Activated CD8-positive, alpha-beta memory T cell treated with anti-CD3 and anti-CD28 coated beads, Interleukin-2, amount 10 ng/mL, durations not matched to agents 7 days and 5 days (primary cell): ENCODE data around the gene UBR4. TPM values are rescaled to one million over a fixed set of nuclear protein-coding genes. Genes with fewer than 3 reads are reported as not detected.

ENCODE experiments used
- ATAC-seq: fragments of 150-1000 bp; cut with Tn5 transposase; one replicate; pipeline ENCODE4 v1.10.0; 2021; ENCODE audit warnings: moderate library complexity
- CTCF ChIA-PET: fragments of 350-600 bp; sonication (Branson Sonifier 250); formaldehyde crosslinking; loops from one replicate; lab custom pipeline; 2021; ENCODE audit warnings: antibody characterized with exemption; lab: Charles Lee
- DNase-seq: peaks from one replicate; pipeline ENCODE4 v3.0.0-alpha.2; 2020
- H3K27ac Mint-ChIP-seq: one replicate; pipeline ENCODE4 v1.8.0; 2021; ENCODE audit warnings: mild to moderate bottlenecking, mixed read lengths
- H3K27me3 Mint-ChIP-seq: one replicate; pipeline ENCODE4 v1.8.0; 2021; ENCODE audit warnings: mixed read lengths
- H3K36me3 Mint-ChIP-seq: one replicate; pipeline ENCODE4 v1.8.0; 2021; ENCODE audit warnings: mild to moderate bottlenecking, mixed read lengths
- H3K4me1 Mint-ChIP-seq: one replicate; pipeline ENCODE4 v1.8.0; 2021; ENCODE audit warnings: mixed read lengths
- H3K4me3 Mint-ChIP-seq: one replicate; pipeline ENCODE4 v1.8.0; 2021; ENCODE audit warnings: mild to moderate bottlenecking, moderate library complexity, mixed read lengths
- H3K9me3 Mint-ChIP-seq: one replicate; pipeline ENCODE4 v1.8.0; 2022; ENCODE audit warnings: low read depth, mixed read lengths
- total RNA-seq, 2 experiments: library from RNA; stranded (reverse); gene quantifications; one replicate each; pipeline ENCODE4 v1.2.3, GENCODE V29; 2021

UBR4 gene
- total RNA-seq, 2 experiments from 2014 or later: 140 to 144 TPM

DNA sequence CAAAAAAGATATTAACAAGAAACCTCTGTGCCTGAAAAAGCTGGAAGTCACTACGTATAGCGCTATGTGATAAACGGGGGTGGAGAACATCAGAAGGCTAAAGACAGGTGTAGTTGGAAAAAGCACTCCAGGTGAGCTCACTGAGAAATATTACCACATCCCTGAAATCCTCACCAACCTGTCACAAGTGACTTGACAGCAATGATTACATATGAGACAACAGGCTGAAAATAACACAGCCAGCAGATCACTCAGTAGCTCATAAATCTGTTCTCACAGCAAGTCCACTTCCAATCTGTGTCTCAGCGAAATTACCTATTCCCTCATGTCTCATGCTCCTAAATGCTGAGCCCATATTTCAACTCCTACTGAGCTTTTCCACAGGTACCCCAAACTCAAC is 120.5 kb downstream of the UBR4 start:
- Mint-ChIP-seq H3K36me3 (peaks cover 49% of the 10 kb centered on the region), H3K9me3 (no peaks in the 10 kb centered on the region), H3K4me3 (no peak overlapping the region), H3K27ac (no peak overlapping the region), H3K27me3 (no peaks in the 10 kb centered on the region), H3K4me1 (peaks cover 11% of the 10 kb centered on the region)
- no peak for ATAC-seq
- DNase-seq: no peak
- CTCF ChIA-PET: interaction anchor here (1.0 to 2.0 kb wide), 6 partner anchors 10 to 206 kb away, joined by 3 to 6 read pairs (median 4); partner anchors contain the start of gene ALDH4A1

DNA sequence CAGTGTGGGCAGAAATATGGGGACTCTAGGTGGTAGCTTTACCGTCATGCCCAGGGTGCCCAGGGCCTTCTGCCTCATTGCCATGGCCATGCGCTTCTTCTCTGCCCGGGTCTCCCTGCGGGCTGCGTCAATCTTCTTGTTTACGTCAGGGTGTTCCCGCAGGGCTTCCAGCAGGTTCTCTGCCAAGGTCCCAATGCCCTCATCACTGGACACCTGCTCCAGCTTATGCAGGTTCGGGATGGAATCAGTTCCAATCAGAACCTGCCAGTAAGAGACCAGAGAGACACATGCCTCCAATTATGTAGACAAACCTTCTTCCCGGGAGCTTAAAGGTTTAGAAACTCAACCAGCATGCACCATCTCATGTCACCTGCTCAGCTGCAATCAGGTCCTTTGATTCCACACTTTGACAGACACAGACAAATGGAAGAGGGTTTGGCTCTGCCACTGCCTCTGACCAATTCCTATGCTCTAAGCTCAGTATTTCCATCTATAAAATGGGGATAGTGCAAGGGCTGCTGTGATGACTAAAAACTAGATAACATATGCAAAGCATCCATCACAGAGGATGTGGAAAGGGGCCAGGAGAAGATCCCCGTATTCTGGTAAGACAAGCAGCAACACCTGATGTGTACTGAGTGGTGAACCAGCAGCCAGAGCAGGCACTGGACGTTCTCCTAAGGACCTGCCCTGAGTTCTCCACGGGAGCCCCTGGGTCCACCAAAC is 121.2 kb downstream of the UBR4 start:
- H3K27me3 Mint-ChIP-seq: no peaks in the 10 kb centered on the region
- H3K4me1 Mint-ChIP-seq: peaks cover 12% of the 10 kb centered on the region
- H3K4me3 Mint-ChIP-seq: no peak overlapping the region
- H3K27ac Mint-ChIP-seq: no peak overlapping the region
- CTCF ChIA-PET: interaction anchor here (0.8 to 2.0 kb wide), 5 partner anchors 176 to 205 kb away, joined by 3 to 6 read pairs (median 4); partner anchors contain the start of gene ALDH4A1
- H3K36me3 Mint-ChIP-seq: peaks cover 48% of the 10 kb centered on the region
- ATAC-seq (no peak), DNase-seq (no peak)
- no peaks in the 10 kb centered on the region for H3K9me3 Mint-ChIP-seq

DNA sequence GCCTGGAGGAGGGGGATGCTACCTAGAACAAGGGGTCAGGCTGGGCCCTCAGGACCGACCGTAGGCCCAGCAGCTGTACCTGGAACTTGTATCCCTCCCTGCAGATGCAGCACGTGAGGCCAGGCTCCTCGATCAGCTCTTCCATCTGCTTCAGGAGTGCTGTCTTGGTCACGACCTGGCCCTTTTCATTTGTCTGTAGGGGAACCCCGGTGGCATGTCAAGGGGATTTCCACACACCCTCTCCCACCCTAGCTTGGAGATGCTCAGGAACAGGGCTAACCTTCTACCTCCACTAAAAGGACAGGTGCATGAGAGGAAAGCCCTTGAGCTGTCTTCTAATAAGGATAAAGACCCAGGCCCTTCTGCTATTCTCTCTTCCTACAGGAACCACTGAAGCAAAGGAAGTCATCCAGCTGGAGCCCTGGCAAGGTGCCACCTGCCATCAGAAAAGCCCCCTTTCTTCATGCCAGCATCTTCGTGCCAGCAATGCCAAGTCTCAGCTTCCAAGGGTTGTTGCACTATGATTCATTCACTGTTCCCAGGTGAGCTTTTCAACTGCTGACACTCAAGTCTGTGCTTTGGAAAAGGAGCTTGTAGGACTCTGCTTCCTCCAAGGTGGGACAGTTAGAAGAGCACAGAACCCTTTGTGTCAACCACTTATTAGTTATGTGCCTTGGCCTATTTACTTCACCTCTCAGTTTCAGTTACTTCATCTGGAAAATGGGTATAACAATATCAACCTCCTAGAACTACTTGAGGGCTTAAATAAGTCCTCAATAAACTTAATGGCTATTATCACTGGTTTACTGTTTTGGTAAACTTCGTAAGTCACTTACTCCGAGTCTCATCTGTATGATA is 122.1 kb downstream of the UBR4 start:
- CTCF ChIA-PET: interaction anchor here (0.8 to 2.0 kb wide), 5 partner anchors 11 to 185 kb away, joined by 3 to 4 read pairs (median 4); partner anchors contain the start of gene ALDH4A1
- Mint-ChIP-seq H3K9me3 (no peaks in the 10 kb centered on the region), H3K4me3 (no peak overlapping the region), H3K27ac (no peak overlapping the region), H3K36me3 (peaks cover 47% of the 10 kb centered on the region), H3K27me3 (no peaks in the 10 kb centered on the region), H3K4me1 (peaks cover 17% of the 10 kb centered on the region)
- no peak for ATAC-seq
- no peak for DNase-seq

DNA sequence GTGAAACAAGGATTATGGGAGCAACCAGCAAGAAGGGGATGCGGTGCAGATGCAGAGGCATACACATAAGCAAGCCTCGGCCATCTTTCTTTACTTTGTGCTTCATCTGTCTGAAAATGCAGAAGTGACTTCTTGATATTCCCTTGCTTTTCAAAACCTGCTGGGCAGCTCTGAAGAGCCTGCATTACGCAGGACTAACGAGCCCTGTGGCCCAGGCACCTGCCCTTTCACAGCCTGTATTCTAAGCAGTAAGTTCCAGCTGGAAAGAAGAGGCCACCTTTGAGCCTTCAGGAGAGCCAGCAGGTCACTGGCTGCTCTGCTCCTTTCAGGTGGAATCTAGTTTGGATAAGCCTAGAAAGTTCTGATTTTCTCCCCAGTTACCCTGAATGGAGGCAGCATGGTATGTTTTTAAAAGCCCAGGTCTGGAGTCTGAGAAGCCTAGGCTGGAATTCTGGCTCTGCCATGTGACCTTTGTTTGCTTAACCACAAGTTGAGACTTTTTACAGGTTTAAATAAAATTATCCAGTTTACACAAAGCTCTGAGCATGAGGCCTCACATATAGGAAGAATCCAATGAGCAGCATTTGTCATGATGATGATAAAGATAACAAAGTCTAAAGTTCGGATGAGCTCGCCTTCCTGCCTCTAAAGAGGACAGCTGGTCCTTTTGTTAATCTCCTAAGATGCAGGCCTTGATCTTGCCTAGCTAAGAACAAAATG is 122.9 kb downstream of the UBR4 start:
- CTCF ChIA-PET: interaction anchor here (0.9 to 2.0 kb wide), 4 partner anchors 11 to 185 kb away, joined by 3 to 4 read pairs (median 4); partner anchors contain the start of gene ALDH4A1
- no peaks in the 10 kb centered on the region for H3K27me3 Mint-ChIP-seq
- no peaks in the 10 kb centered on the region for H3K9me3 Mint-ChIP-seq

DNA sequence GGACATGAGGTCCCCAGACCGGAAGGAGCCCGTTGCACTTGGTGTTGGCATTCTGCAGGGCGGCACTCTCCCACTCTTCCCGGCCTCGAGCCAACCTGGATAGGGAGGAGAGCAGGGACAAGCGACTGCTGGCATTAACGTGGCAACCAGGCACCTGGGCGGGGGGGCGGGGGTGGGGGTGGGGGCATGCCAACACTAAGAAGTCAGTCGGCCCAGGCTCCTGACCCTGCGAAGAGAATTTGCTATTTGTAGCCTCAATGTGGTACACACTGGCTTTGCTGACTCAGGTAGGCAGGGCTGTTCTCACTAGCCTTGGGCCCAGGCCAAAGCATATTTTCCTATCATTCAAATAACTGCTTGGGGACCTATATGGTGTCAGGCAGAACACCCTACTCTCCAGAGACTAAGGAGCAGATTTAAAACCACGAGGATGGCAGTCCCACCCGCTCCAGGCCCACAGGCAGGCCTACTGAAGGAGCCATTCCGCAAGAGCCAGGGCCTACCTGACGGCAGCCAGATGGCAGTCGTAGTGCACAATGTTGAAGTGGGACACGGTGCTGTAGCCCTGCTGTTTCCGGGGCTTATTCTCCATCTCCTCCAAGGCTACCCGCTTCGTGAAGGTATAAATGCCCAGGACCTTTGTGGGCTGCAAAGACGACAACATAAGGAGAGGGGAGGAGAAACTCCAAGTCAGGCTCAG is 123.7 kb downstream of the UBR4 start:
- DNase-seq (no peak), ATAC-seq (no peak)
- CTCF ChIA-PET: no interaction called here
- Mint-ChIP-seq H3K9me3 (no peaks in the 10 kb centered on the region), H3K27me3 (no peaks in the 10 kb centered on the region), H3K4me1 (peaks cover 17% of the 10 kb centered on the region), H3K4me3 (no peak overlapping the region), H3K27ac (no peak overlapping the region), H3K36me3 (peaks cover 48% of the 10 kb centered on the region)

More for the DNA sequence above, 122.9 kb downstream of the UBR4 start:
- H3K36me3 Mint-ChIP-seq: peaks cover 44% of the 10 kb centered on the region
- H3K27ac Mint-ChIP-seq: no peak overlapping the region
- no peak overlapping the region for H3K4me3 Mint-ChIP-seq
- ATAC-seq: no peak
- DNase-seq: no peak
- peaks cover 17% of the 10 kb centered on the region for H3K4me1 Mint-ChIP-seq

DNA sequence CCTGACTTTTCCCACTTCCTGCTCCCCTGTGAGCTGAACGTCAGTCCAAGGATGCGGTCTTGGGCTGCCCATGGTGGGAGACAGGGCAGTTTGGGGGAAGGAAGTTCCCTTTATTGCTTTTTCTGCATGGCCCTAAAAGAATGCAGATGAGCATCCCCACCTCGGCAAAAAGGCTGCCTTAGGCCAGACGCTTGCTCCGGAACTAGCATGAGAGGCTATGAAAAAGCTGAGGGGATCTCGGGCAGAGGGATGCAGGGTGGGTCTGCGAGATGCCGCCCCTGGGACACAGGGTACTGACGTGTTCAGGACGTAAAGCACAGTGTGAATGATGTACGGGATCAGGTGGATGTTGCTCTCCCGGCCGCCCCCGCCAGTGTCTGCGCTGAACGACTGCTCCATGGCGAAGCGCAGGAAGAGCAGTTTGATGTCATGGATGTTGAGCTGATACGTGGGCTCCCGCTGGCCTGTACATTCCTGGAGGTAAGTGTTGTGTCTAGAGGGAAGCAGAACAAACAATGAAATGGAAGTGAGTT is 125.8 kb downstream of the UBR4 start:
- H3K9me3 Mint-ChIP-seq: no peaks in the 10 kb centered on the region
- peaks cover 14% of the 10 kb centered on the region for H3K4me1 Mint-ChIP-seq
- peaks cover 45% of the 10 kb centered on the region for H3K36me3 Mint-ChIP-seq
- no peak overlapping the region for H3K4me3 Mint-ChIP-seq
- CTCF ChIA-PET: interaction anchor here (0.8 to 1.0 kb wide), 2 partner anchors 94 to 177 kb away, joined by 3 read pairs; no protein-coding TSS in a partner anchor
- ATAC-seq (no peak), DNase-seq (no peak)
- H3K27me3 Mint-ChIP-seq: no peaks in the 10 kb centered on the region
- no peak overlapping the region for H3K27ac Mint-ChIP-seq

DNA sequence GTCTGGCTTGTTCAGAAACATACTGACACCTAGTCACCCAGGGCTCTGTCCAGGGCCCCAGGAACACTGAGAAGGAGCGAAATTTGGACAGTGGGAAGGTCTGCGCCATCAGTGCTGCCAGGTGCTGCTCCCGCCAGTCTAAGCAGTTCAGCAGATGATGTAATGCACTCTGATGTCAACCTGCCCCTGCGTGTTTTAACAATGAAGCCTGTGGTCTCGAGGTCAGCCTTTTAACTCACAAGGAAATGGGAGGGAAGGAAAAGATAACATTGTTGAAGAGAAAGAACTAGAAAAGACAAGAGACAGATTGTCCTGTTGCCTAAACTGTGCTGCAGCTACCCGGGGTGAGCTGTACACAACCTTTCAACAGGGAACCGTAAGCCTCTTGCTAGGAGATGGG is 127.0 kb downstream of the UBR4 start:
- CTCF ChIA-PET: no interaction called here
- ATAC-seq (no peak), DNase-seq (no peak)
- no peaks in the 10 kb centered on the region for H3K9me3 Mint-ChIP-seq
- H3K4me3 Mint-ChIP-seq: no peak overlapping the region
- no peak overlapping the region for H3K27ac Mint-ChIP-seq
- H3K4me1 Mint-ChIP-seq: peaks cover 6% of the 10 kb centered on the region
- peaks cover 41% of the 10 kb centered on the region for H3K36me3 Mint-ChIP-seq
- H3K27me3 Mint-ChIP-seq: no peaks in the 10 kb centered on the region

DNA sequence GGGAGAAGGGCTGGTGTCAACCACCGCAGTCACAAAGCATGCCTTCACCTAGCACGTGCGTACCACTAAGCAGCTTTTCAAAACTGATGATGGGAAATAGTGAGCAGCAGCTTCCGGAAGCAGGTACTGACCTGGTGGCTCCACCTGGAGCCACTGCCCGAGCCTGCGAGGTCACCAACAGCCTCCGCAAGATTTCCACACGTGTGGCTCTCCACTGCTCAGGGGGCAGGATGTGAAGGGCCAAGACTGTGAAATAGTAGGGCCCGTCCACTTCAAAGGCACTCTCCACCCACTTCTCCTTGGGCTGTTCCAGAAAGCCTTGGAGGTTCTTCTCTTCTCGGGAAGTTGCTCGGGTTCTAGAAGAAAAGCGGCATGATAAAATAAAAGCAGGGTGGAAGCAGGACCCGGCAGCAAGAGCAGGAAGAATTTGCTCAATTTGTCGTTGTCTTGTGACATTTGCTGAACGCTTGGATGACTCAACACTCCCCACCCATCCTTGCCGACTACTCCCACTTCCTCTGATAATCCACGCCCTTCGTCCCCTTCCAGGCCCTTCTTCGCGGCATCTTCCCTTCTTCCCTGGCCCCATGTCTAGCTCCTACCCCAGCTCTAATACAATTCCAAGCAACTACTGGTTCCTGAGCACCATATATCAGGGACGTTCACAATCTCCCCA is 128.7 kb downstream of the UBR4 start:
- ATAC-seq (no peak), DNase-seq (no peak)
- peaks cover 55% of the 10 kb centered on the region for H3K36me3 Mint-ChIP-seq
- H3K4me3 Mint-ChIP-seq: no peak overlapping the region
- H3K27me3 Mint-ChIP-seq: no peaks in the 10 kb centered on the region
- H3K27ac Mint-ChIP-seq: no peak overlapping the region
- peaks cover 6% of the 10 kb centered on the region for H3K4me1 Mint-ChIP-seq
- H3K9me3 Mint-ChIP-seq: no peaks in the 10 kb centered on the region
- CTCF ChIA-PET: no interaction called here

DNA sequence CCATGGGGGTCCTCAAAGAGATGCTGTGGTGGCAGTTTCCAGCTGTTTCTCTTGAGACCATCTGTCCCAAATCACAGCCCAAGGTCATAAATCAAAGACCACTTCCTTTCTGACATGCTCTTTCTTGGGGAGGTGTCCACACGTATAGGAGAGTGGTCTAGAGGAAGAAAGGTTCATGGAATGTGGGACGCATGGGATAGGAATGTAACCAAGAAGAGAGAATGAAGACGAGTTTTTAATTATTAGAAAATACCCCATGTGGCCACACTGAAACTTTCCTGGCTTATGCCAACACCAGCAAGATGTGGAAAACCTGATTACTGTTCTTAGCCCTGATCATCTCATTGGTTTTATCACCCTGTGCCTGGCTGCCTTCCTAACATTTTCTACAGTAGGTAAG is 129.3 kb downstream of the UBR4 start:
- ATAC-seq (no peak), DNase-seq (no peak)
- Mint-ChIP-seq H3K9me3 (no peaks in the 10 kb centered on the region), H3K27ac (no peak overlapping the region), H3K4me1 (peaks cover 6% of the 10 kb centered on the region), H3K4me3 (no peak overlapping the region), H3K27me3 (no peaks in the 10 kb centered on the region), H3K36me3 (peaks cover 57% of the 10 kb centered on the region)
- CTCF ChIA-PET: interaction anchor here (1.1 kb wide), 1 partner anchor 15 kb away, joined by 3 read pairs; no protein-coding TSS in a partner anchor

DNA sequence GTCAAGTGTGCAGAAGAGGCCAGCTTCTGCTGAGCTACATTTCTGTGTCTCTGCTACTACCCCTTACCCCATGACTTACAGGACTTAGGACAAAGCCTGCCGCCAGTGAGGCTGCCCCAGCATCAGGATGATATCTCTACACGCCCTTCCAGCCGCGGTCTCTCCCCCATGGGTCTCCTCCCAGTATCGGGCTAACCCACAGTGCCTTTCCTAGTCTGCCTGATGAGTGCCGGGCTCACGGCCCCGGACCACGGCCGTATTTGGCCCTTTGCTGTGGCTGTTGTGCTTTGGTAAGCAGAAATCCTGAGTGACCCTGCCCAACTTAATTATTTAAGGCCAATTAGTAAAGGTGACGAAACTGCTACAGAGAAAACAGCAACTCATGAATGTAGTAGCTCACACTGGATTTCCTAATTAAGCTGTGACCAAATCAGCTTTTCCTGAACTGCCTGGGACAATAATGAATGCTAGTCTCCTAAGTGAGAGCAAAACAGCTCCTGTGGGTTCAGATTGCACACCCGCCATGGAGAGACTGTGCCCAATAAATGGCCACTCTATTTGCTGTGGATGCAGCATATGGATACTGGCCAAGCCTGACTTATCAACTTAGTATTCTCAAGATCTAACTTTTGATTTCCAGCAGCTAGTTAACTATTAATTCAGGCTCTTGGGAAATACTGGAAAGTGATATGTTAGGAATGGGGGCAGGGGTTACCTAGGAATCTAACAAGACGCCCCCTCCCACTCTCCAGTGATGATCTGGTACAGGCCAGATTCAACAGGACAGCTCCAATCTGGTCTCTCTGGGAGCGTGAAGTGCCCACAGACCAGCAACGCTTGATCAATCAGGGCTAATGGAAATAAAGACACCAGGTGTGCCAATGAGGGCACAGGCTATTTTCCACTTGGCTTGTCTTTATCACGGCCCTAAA is 130.3 kb downstream of the UBR4 start:
- Mint-ChIP-seq H3K9me3 (no peaks in the 10 kb centered on the region), H3K4me1 (peaks cover 15% of the 10 kb centered on the region), H3K4me3 (no peak overlapping the region), H3K27me3 (no peaks in the 10 kb centered on the region), H3K27ac (no peak overlapping the region), H3K36me3 (peaks cover 59% of the 10 kb centered on the region)
- ATAC-seq (no peak), DNase-seq (no peak)
- CTCF ChIA-PET: interaction anchor here (0.8 to 1.6 kb wide), 3 partner anchors 16 to 173 kb away, joined by 3 to 6 read pairs (median 3); no protein-coding TSS in a partner anchor

DNA sequence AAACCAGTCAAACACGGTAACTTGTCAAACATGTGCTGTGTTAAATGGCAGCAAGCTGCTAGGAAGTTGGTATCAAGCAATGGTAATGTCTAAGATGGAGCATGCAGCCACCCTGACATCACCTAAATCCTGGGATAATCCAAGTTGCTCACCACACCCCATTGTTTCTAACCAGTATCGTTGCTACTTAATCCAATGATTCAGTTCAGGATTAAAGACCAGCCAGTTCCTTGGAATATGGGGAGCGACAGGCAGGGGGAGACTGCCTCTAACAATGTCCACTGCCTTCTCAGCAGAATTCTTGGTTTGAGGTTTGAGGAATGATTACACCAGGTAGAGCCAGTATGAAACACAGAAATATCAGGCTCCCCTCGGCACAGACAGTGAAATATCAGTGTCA is 131.5 kb downstream of the UBR4 start:
- no peak overlapping the region for H3K27ac Mint-ChIP-seq
- no peaks in the 10 kb centered on the region for H3K27me3 Mint-ChIP-seq
- no peak overlapping the region for H3K4me3 Mint-ChIP-seq
- no peaks in the 10 kb centered on the region for H3K9me3 Mint-ChIP-seq
- DNase-seq (no peak), ATAC-seq (no peak)
- peaks cover 58% of the 10 kb centered on the region for H3K36me3 Mint-ChIP-seq
- H3K4me1 Mint-ChIP-seq: peaks cover 25% of the 10 kb centered on the region
- CTCF ChIA-PET: no interaction called here
